Fibroblast of upper back skin (primary cell): ENCODE measurements around the gene ANKRD23.
A peak's percentile ranks its signal among the peaks of the same experiment; 100 is the strongest.

Experiments
- DNase-seq: peaks from one replicate; pipeline ENCODE4 v3.0.0-alpha.2; 2013

ANKRD23 gene

GRCh38 chr2:96792772-96793749 is 50.8 kb downstream of the ANKRD23 start:
- DNase-seq = no peak

GRCh38 chr2:96789245-96789617 is 54.6 kb downstream of the ANKRD23 start:
- no peak for DNase-seq

GRCh38 chr2:96788442-96789244 is 55.2 kb downstream of the ANKRD23 start:
- peak; percentile 16 for DNase-seq
